K562 (cell line): ENCODE results near the gene CCDC171.

ENCODE experiments used
- KDM5B ChIP-seq: fragments of 200-600 bp; sonication (generic); IDR thresholded peaks from 2 replicates; pipeline ENCODE4 v1.6.1; 2012; ENCODE audit warnings: low read depth, mild to moderate bottlenecking, moderate library complexity, low read length, control low read depth, inconsistent platforms; ENCODE audit not compliant: insufficient replicate concordance
- MEF2A ChIP-seq: IDR thresholded peaks from 2 replicates; pipeline ENCODE4 v1.6.1; 2011; ENCODE audit warnings: low read depth, mild to moderate bottlenecking, low read length, moderate library complexity; ENCODE audit not compliant: control insufficient read depth
- POLR2A ChIP-seq: fragments of 450-650 bp; conservative IDR thresholded peaks from 2 replicates; pipeline ENCODE4 v1.6.1; 2016
- TBL1XR1 ChIP-seq, 2 experiments: IDR thresholded peaks; 2 replicates each; pipeline ENCODE4 v1.6.1; 2012; ENCODE audit warnings: improper control_type of control experiment in 2 of 2, low read length in 2 of 2, mild to moderate bottlenecking in 1 of 2
- ZFP30 ChIP-seq: fragments of 250-450 bp; sonication (Bioruptor Pico); IDR thresholded peaks from 2 replicates; pipeline ENCODE4 v1.8.0; 2022; ENCODE audit warnings: moderate library complexity, mild to moderate bottlenecking, inconsistent platforms, borderline replicate concordance
- ZNF347 ChIP-seq: fragments of 450-650 bp; formaldehyde crosslinking; IDR thresholded peaks from 2 replicates; pipeline ENCODE4 v1.4.0; 2020; ENCODE audit warnings: low read depth, mild to moderate bottlenecking, moderate library complexity
- TF ChIP-seq, protein P1 (sequence below), 3 experiments: IDR thresholded peaks in 2 of 3; conservative IDR thresholded peaks in 1 of 3; 2 replicates each; pipeline ENCODE4 v1.5.1; 2011 to 2012; ENCODE audit warnings: low read length in 3 of 3, mild to moderate bottlenecking in 3 of 3, control low read depth in 2 of 3, improper control_type of control experiment in 1 of 3, inconsistent platforms in 1 of 3, low read depth in 1 of 3, mixed read lengths in 1 of 3, moderate library complexity in 1 of 3; ENCODE audit not compliant: insufficient read depth in 2 of 3
- TF ChIP-seq, protein P2 (sequence below): fragments of 200-800 bp; sonication (Bioruptor generic); IDR thresholded peaks from 2 replicates; pipeline ENCODE4 v1.6.1; 2016; ENCODE audit warnings: missing genetic modification characterization, missing compliant biosample characterization

GRCh38 chr9:15505921-15506320 lies 46.9 kb upstream of the CCDC171 start:
- TF ChIP-seq ZFP30 (CRISPR knock-in tag), result no peak
- TF ChIP-seq KDM5B, result no peak
- TF ChIP-seq, protein P1, sequence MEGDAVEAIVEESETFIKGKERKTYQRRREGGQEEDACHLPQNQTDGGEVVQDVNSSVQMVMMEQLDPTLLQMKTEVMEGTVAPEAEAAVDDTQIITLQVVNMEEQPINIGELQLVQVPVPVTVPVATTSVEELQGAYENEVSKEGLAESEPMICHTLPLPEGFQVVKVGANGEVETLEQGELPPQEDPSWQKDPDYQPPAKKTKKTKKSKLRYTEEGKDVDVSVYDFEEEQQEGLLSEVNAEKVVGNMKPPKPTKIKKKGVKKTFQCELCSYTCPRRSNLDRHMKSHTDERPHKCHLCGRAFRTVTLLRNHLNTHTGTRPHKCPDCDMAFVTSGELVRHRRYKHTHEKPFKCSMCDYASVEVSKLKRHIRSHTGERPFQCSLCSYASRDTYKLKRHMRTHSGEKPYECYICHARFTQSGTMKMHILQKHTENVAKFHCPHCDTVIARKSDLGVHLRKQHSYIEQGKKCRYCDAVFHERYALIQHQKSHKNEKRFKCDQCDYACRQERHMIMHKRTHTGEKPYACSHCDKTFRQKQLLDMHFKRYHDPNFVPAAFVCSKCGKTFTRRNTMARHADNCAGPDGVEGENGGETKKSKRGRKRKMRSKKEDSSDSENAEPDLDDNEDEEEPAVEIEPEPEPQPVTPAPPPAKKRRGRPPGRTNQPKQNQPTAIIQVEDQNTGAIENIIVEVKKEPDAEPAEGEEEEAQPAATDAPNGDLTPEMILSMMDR (IDR thresholded peaks at IDR 0.05 in 2 of 3, conservative IDR thresholded peaks at IDR 0.05 in 1 of 3; ENCODE audit: insufficient read depth in 2 of 3, low read depth in 1 of 3, low read length in 3 of 3), result no peak
- TF ChIP-seq, protein P2, sequence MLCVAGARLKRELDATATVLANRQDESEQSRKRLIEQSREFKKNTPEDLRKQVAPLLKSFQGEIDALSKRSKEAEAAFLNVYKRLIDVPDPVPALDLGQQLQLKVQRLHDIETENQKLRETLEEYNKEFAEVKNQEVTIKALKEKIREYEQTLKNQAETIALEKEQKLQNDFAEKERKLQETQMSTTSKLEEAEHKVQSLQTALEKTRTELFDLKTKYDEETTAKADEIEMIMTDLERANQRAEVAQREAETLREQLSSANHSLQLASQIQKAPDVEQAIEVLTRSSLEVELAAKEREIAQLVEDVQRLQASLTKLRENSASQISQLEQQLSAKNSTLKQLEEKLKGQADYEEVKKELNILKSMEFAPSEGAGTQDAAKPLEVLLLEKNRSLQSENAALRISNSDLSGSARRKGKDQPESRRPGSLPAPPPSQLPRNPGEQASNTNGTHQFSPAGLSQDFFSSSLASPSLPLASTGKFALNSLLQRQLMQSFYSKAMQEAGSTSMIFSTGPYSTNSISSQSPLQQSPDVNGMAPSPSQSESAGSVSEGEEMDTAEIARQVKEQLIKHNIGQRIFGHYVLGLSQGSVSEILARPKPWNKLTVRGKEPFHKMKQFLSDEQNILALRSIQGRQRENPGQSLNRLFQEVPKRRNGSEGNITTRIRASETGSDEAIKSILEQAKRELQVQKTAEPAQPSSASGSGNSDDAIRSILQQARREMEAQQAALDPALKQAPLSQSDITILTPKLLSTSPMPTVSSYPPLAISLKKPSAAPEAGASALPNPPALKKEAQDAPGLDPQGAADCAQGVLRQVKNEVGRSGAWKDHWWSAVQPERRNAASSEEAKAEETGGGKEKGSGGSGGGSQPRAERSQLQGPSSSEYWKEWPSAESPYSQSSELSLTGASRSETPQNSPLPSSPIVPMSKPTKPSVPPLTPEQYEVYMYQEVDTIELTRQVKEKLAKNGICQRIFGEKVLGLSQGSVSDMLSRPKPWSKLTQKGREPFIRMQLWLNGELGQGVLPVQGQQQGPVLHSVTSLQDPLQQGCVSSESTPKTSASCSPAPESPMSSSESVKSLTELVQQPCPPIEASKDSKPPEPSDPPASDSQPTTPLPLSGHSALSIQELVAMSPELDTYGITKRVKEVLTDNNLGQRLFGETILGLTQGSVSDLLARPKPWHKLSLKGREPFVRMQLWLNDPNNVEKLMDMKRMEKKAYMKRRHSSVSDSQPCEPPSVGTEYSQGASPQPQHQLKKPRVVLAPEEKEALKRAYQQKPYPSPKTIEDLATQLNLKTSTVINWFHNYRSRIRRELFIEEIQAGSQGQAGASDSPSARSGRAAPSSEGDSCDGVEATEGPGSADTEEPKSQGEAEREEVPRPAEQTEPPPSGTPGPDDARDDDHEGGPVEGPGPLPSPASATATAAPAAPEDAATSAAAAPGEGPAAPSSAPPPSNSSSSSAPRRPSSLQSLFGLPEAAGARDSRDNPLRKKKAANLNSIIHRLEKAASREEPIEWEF, result no peak
- no peak for TF ChIP-seq ZNF347 (CRISPR knock-in tag)
- no peak for TF ChIP-seq POLR2A
- no peak for TF ChIP-seq TBL1XR1 (IDR thresholded peaks at IDR 0.05; ENCODE audit: low read length in 2 of 2)
- TF ChIP-seq MEF2A, result no peak
